NCI-H2171 (cell line): ENCODE results near the gene PLCL1.
"Not testable (repeated sequence)": the region's sequence is repeated elsewhere in the genome, so short reads cannot be mapped to it uniquely, and the experiment has no call there.

ENCODE experiments used
- DNase-seq: peaks from one replicate; lab custom pipeline; 2025; lab: John Stamatoyannopoulos, UW

Gene PLCL1

DNA sequence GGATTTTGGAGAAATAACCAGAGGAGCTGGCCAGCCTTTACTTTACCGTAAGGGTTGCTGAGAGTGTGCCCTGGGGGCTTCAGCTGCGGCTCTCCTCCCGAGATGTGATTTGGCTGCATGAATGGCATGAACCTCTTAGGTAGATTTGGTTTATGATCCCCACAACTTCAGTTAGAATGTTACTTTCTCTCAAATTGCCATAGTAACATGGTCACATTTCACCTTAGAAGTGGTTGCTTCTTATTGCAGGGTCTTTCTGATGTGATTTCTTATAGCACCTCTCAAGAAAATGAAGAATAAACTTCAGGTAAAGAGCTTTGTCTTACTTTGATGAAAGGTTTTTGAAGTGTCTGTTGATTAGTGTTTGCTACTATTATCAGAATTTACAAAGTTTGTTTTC, 5.6 kb downstream of the PLCL1 start:
- DNase-seq, result no peak

DNA sequence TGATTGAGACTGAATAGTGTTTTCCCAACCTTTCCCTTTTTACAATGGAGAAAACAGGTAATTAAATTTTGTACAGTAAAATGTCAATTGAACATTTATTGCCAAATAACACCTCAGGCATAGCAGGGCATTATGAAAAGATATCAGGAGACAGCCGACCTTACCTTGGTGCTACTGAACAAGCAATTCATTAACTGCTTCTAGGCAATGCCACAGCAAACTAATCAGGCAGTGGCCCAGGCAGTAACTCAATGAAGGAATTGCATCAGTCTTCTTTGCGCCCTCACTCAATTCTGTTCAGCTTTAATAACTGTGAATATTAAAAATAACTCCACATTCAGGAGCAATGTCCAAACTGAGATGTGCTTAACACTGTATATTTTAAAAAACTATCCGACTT, 6.1 kb downstream of the PLCL1 start:
- DNase-seq, result no peak

DNA sequence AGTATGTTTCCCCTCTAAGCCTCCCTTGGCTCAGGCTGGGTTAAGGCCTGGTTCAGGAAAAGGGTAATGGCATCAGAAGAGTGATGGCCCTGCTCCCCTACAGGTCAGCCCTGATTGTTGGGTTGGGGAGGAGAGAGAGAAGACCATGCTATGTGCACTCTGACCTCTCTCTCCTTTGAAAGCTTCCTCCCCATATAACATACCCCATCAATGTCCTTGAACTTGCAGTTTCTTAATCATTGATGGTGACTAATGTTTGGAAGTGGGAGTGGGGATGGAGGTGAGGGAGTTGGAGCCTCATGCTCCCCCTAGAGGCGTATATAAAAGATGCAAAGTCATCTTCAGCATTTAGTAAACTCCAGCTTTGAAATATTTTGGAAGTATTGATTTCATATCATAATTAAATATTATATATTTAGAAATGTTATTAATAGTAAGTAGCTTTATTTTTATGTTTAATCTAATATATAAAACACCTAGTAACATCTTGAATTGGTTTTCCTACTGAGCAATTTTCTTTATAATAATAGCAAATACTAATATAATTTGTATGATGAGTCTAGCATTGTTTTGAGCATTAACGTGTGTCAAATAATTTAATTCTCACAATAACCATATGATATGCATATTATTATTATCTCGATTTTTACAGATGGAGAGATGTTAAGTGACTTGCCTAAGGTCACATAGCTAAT, 8.8 kb downstream of the PLCL1 start:
- DNase-seq, result no peak

- no peak for DNase-seq
Observed at GRCh38 chr2:197814526-197814925, 10.1 kb downstream of the PLCL1 start.

GRCh38 chr2:197821550-197822289, 17.3 kb downstream of the PLCL1 start:
- DNase-seq, result no peak

GRCh38 chr2:197822333-197822732, 17.9 kb downstream of the PLCL1 start:
- DNase-seq, result no peak

DNA sequence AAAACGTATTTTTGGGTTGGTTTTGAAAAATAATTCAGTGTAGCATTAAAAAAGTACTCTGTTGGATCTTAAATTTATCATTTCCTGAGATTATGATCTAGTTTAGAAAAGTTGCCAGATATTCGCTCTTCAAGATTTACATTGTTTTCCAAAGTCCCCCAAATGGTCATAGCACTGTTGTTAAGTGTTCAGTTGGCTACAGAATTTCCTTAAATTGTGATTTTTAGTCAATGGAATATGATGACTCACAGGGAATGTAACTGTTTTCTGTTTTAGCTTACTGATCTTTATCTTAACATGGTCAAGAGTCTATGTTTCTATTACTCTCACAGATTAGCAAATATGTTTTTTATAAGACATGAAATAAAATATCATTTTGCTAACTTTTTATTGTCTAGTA, 23.2 kb downstream of the PLCL1 start:
- no peak for DNase-seq

- no peak for DNase-seq
Observed at GRCh38 chr2:197828464-197829135, 24.2 kb downstream of the PLCL1 start.

DNA sequence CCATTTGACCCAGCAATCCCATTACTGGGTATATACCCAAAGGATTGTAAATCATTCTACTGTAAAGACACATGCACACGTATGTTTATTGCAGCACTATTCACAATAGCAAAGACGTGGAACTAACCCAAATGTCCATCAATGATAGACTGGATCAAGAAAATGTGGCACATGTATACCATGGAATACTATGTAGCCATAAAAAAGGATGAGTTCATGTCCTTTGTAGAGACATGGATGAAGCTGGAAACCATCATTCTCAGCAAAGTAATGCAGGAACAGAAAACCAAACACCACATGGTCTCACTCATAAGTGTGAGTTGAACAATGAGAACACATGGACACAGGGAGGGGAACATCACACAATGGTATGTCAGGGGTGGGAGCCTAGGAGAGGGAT, 30.4 kb downstream of the PLCL1 start:
- DNase-seq, result not testable (repeated sequence)

- DNase-seq, result no peak
Observed at GRCh38 chr2:197835293-197835692, 30.9 kb downstream of the PLCL1 start.

GRCh38 chr2:197838036-197838435, 33.6 kb downstream of the PLCL1 start:
- no peak for DNase-seq

DNA sequence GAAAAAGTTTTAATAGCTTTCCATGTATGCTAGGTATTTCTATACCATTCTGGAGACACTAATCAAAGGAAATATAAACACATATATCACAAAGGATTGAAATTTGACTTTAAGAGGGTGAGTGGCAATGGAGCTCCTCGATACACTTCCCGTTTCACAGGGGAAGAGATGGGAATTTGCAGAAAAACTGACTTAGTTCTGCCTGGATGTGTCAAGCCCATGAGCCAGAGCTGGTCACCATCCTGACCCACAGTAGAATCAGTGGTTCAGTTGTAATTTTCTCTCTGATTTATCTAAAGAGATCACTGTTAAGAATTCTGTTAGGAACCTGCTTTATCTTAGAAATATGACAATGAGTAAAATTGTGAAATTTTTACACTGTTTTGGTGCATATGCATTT, 34.2 kb downstream of the PLCL1 start:
- no peak for DNase-seq

DNA sequence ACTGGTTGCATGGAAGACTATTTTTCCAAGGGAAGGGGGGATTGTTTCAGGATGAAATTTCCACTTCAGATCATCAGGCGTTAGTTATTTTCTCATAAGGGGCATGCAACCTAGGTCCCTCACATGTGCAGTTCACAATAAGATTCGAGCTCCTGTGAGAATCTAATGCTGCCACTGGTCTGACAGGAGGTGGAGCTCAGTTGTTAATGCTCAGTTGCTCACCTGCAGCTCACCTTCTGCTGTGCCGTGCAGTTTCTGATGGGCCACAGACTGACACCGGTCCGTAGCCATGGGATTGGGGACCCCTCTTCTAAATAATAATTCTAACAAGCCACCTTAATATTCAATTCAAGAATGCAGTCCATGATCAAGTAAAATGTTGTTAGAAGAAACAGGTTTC, 34.9 kb downstream of the PLCL1 start:
- DNase-seq, result no peak

GRCh38 chr2:197839856-197840255, 35.5 kb downstream of the PLCL1 start:
- DNase-seq, result no peak

- DNase-seq, result no peak
Observed at GRCh38 chr2:197846128-197846527, 41.7 kb downstream of the PLCL1 start.

GRCh38 chr2:197846777-197847176, 42.4 kb downstream of the PLCL1 start:
- DNase-seq, result no peak

GRCh38 chr2:197847651-197848401, 43.4 kb downstream of the PLCL1 start:
- no peak for DNase-seq

DNA sequence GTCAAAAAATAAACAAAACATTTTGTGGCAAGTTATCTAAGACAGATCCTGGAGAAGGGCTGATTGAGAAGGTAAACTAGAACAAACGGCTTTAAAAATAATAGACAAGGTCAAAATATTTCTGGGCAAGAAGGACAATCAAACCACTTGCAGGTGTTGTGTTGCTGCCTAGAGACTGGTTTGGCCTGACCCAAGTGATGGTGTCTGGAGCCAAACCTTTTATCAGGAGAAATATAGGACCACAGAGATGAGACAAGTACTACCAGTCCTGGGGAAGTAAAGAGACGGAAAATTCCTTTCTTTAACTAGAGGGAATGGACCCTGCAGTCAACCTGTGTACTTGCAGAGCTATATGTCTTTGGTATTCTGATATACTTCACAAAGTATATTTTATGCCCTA, 44.2 kb downstream of the PLCL1 start:
- DNase-seq, result no peak

DNA sequence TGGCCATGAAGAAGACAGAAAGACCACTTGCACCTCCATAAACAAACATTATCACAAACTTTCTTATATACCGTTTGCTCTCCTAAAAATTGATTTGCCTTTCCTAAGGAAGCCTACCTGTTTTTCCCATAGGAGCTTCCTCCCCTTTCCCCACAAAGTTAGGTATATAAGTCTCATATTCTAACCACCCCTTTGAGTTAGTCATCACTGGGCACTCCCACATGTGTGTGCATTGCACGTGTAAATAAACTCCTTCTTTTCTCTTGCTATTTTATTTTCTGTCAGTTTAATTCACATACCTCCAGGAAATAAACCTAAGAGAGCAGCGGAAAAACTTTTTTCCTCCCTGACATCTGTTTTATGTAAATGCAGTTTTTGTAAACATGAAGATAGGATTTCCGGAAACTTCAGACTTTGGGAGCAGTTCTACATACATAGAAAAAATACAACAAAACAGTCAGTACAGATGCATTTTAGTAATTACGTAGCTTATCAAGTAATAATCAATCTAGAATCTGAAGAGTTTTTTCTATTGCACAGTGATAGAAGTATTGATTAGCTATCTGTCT, 46.6 kb downstream of the PLCL1 start:
- no peak for DNase-seq

DNA sequence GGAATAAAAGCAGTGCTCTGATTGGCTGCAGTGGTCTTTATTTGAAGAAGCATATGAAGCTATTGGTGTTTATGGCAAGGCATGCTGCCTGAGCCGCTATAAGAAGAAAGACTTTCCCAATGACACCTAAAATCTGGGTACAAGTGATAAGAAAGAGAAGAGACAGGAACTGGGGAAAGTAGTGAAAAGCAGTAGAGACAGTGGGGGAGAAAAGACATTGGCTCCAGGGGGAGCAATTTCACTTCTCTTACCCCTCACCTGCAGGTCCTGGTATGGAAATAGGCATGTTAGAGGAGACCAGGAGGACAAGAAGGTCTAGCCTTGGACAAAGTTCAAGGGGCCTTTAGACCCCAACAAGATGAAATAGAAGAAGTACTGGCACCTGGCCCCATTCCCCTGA, 47.1 kb downstream of the PLCL1 start:
- no peak for DNase-seq

- DNase-seq, result no peak
Observed at GRCh38 chr2:197852108-197852507, 47.7 kb downstream of the PLCL1 start.

DNA sequence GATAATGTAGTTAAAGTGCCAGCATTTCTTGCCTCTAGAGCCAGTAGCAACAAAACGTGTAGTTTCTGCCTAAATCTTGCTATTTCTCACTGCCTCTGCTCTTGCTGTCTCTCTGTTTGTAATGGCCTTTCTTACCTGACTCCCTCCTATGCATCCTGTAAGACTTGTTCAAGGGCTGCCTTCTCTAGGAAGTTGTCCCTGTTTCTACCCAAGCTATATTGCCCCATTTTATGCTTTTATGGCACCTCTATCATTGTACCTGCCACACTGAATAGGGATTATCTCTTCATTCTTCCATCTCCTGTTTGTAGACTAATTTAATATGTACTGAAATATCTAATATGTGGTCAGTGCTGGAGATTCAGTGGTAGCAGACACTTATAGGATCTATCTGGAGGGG, 49.2 kb downstream of the PLCL1 start:
- no peak for DNase-seq
